Tibial nerve (tissue), 3 donors: ENCODE measurements around the gene JAZF1.

Experiments
- EP300 ChIP-seq, 2 donors: sonication (generic); formaldehyde crosslinking; IDR thresholded peaks; one replicate each; pipeline ENCODE4 v1.6.1; 2017; ENCODE audit warnings: antibody characterized with exemption in 2 of 2, mild to moderate bottlenecking in 1 of 2
- POLR2A ChIP-seq, 2 donors: fragments of 450-650 bp; IDR thresholded peaks; one replicate each; pipeline ENCODE4 v1.6.1; 2017; ENCODE audit warnings: antibody characterized with exemption in 2 of 2, mild to moderate bottlenecking in 2 of 2, moderate library complexity in 2 of 2

DNA sequence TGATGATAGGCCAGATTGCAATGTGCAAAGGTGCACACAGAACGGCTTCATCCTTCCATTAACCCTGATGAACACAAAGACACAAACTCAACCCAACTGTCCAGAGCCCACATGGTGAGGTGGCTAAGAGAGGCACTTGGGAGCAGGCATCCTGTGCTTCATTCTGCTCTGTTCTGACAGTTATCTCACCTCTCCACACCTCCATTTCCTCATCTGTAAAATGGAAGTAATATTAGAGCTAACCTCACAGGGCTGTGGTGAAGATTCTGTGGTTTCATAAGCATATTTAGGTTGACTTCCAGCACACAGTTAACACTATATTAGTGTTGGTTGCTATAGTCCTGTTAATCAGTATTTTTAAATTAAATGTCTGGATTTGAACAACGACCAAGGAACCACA lies 314.3 kb downstream of the JAZF1 start:
- no peak for TF ChIP-seq POLR2A (IDR thresholded peaks at IDR 0.05)
- no peak for TF ChIP-seq EP300 (IDR thresholded peaks at IDR 0.05)
